ENCODE results near the gene OCEL1. TPM values are rescaled to one million over a fixed set of nuclear protein-coding genes. Genes with fewer than 3 reads are reported as not detected.

The OCEL1 gene
- polyA plus RNA-seq, 1 donor from 2014 or later: 1.9 TPM

DNA sequence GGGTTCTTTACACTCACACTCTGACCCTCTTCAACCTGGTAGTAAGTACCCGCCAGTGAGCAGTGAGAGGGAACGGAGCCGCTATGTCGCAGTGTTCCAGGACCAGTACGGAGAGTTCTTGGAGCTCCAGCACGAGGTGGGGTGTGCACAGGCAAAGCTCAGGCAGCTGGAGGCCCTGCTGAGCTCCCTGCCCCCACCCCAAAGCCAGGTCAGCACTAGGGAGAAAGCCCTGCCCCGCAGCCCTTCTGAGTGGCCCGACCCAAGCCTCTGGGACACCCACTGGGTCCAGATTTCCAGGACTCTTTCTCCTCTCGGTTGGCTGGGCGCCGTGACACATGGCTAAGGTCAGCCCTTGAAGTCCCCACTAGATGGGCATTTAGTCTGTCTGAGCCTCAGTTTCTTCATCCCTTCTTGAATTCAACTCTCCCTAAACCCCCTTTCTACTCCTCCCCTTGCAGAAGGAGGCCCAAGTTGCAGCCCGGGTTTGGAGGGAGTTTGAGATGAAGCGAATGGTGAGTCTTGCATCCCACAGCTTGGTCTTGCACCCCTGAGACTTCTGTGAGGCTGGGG is 1.9 kb downstream of the OCEL1 start:
- H3K4me2 ChIP-seq (ENCODE audit: low read length): no peak overlapping the region
- H3F3A ChIP-seq (ENCODE audit: insufficient read depth, low read length, poor library complexity, severe bottlenecking): no peaks in the 10 kb centered on the region
- H3K79me2 ChIP-seq (replicated peaks; ENCODE audit: insufficient read depth, low read length): no peaks in the 10 kb centered on the region
- H3K27me3 ChIP-seq (ENCODE audit: insufficient read depth, low read depth, low read length): no peaks in the 10 kb centered on the region
- no peaks in the 10 kb centered on the region for H3K9me3 ChIP-seq (ENCODE audit: low read length)
- no peaks in the 10 kb centered on the region for H3K36me3 ChIP-seq (ENCODE audit: insufficient read depth, low read length)
- H3K4me3 ChIP-seq (ENCODE audit: low read length): no peak overlapping the region
- TF ChIP-seq MXI1 (conservative IDR thresholded peaks at IDR 0.05; ENCODE audit: poor library complexity, severe bottlenecking) (no peak), RAD21 (conservative IDR thresholded peaks at IDR 0.05) (no peak), REST (IDR thresholded peaks at IDR 0.05; ENCODE audit: borderline replicate concordance) (no peak), EZH2 (IDR thresholded peaks at IDR 0.05; ENCODE audit: borderline replicate concordance, insufficient read depth, low read length, poor library complexity, severe bottlenecking) (no peak), POLR2AphosphoS5 (IDR thresholded peaks at IDR 0.05) (no peak), SMC3 (conservative IDR thresholded peaks at IDR 0.05; ENCODE audit: poor library complexity) (no peak), EP300 (conservative IDR thresholded peaks at IDR 0.05; ENCODE audit: poor library complexity, severe bottlenecking) (no peak), TAF1 (IDR thresholded peaks at IDR 0.05; ENCODE audit: low read depth) (no peak)
- TF ChIP-seq, protein P1, sequence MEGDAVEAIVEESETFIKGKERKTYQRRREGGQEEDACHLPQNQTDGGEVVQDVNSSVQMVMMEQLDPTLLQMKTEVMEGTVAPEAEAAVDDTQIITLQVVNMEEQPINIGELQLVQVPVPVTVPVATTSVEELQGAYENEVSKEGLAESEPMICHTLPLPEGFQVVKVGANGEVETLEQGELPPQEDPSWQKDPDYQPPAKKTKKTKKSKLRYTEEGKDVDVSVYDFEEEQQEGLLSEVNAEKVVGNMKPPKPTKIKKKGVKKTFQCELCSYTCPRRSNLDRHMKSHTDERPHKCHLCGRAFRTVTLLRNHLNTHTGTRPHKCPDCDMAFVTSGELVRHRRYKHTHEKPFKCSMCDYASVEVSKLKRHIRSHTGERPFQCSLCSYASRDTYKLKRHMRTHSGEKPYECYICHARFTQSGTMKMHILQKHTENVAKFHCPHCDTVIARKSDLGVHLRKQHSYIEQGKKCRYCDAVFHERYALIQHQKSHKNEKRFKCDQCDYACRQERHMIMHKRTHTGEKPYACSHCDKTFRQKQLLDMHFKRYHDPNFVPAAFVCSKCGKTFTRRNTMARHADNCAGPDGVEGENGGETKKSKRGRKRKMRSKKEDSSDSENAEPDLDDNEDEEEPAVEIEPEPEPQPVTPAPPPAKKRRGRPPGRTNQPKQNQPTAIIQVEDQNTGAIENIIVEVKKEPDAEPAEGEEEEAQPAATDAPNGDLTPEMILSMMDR (IDR thresholded peaks at IDR 0.05; ENCODE audit: poor library complexity, severe bottlenecking): no peak
- no peak overlapping the region for H3K9ac ChIP-seq (ENCODE audit: low read length)
- H4K20me1 ChIP-seq (ENCODE audit: insufficient read depth): no peaks in the 10 kb centered on the region
- no peaks in the 10 kb centered on the region for H3K9me2 ChIP-seq (ENCODE audit: insufficient read depth, low read length)
- H2AFZ ChIP-seq (ENCODE audit: low read depth, low read length): no peak overlapping the region
- H3K27ac ChIP-seq (ENCODE audit: low read length): no peak overlapping the region

DNA sequence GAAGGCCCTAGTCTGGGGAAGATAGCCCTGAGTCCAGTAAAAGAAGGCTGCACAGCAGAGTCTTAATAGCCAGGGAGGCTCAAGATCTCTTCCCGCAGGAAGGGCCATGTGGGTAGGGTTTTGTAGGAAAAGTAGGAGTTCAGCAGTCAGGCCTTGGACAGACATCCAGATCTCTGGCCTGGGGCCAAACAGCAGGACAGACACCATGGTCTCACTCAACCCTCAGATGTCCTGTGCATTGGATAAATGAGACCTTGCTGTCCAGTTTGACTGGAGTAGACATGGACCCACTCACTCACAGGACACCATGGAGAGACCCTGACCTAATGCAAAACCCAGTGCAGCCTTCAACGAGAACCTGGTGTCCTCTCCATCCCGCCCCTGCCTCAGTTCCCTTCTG is 3.9 kb downstream of the OCEL1 start:
- H3K9me2 ChIP-seq (ENCODE audit: insufficient read depth, low read length): no peaks in the 10 kb centered on the region
- no peak overlapping the region for H3K4me2 ChIP-seq (ENCODE audit: low read length)
- H3F3A ChIP-seq (ENCODE audit: insufficient read depth, low read length, poor library complexity, severe bottlenecking): no peaks in the 10 kb centered on the region
- no peak overlapping the region for H3K4me3 ChIP-seq (ENCODE audit: low read length)
- no peak overlapping the region for H2AFZ ChIP-seq (ENCODE audit: low read depth, low read length)
- no peak overlapping the region for H3K27ac ChIP-seq (ENCODE audit: low read length)
- peaks cover 3% of the 10 kb centered on the region for H3K79me2 ChIP-seq (replicated peaks; ENCODE audit: insufficient read depth, low read length)
- TF ChIP-seq RAD21 (conservative IDR thresholded peaks at IDR 0.05) (no peak), EP300 (conservative IDR thresholded peaks at IDR 0.05; ENCODE audit: poor library complexity, severe bottlenecking) (no peak), EZH2 (IDR thresholded peaks at IDR 0.05; ENCODE audit: borderline replicate concordance, insufficient read depth, low read length, poor library complexity, severe bottlenecking) (no peak), POLR2AphosphoS5 (IDR thresholded peaks at IDR 0.05) (no peak), TAF1 (IDR thresholded peaks at IDR 0.05; ENCODE audit: low read depth) (no peak), REST (IDR thresholded peaks at IDR 0.05; ENCODE audit: borderline replicate concordance) (no peak)
- H3K9ac ChIP-seq (ENCODE audit: low read length): no peak overlapping the region
- H3K36me3 ChIP-seq (ENCODE audit: insufficient read depth, low read length): no peaks in the 10 kb centered on the region
- H3K27me3 ChIP-seq (ENCODE audit: insufficient read depth, low read depth, low read length): no peaks in the 10 kb centered on the region
- no peaks in the 10 kb centered on the region for H4K20me1 ChIP-seq (ENCODE audit: insufficient read depth)
- H3K9me3 ChIP-seq (ENCODE audit: low read length): no peaks in the 10 kb centered on the region
